Stimulated activated CD4-positive, alpha-beta T cell treated with anti-CD3 and anti-CD28 coated beads, Interleukin-4, amount 100 ng/mL, for 1 hour (primary cell): ENCODE measurements around the gene STX17.

Source experiments
- DNase-seq: peaks from one replicate; pipeline ENCODE4 v3.0.0-alpha.2; 2020

STX17 gene

DNA sequence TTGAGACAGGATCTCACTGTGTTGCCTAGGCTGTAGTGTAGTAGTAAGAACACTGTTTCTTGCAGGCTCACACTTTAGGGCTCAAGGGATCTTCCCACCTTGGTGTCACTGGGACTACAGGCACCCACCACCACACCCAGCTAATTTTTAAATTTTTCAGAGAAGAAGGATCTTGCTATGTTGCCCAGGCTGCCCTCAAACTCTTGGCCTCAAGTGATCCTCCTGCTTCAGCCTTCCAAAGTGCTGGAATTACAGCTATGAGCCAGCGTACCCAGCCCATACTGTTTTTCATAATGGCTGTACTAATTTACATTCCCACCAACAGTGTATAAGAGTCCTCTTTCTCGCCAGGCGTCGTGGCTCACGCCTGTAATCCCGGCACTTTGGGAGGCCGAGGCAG is 5.1 kb downstream of the STX17 start:
- no peak for DNase-seq

DNA sequence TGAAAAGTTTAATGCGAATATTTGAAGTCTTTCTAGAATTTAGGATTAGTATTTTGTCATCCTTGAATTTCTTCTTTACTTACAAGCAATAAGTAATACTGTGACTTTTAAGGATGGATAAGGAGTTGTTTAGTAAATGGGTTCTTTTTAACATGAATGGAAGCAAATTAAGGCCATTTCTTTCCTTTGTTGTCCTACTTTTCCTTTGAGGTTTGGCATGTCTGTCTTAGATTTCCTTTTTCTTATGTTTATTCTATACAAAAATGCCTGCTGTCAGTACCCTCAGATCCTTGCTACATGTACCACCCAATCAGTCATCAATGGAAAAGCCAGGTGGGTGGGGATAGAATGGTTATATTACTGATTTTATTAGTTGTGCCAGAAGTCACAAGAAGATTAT is 10.2 kb downstream of the STX17 start:
- DNase-seq, result no peak

GRCh38 chr9:99918134-99918533 is 11.7 kb downstream of the STX17 start:
- DNase-seq, result no peak

DNA sequence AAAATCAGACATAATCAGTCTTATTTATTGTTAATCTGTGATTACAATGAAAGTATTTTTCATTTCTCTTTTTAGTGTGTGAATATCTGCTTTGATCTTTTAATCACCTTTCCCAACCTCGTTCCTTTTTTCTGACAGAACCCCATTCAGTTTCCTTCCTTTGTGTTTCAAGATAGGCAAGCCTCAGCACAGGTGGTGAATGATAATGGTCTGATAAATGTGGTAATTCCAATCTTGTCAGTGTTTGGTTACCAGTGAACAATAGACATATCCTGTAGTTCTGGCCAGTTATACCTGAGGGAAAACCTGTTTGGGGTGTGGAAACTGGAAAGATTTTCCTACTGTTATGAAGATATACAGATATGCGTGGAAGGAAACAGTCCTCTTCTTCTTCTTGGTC is 13.5 kb downstream of the STX17 start:
- DNase-seq, result no peak

- no peak for DNase-seq
These were observed 15.6 kb downstream of the STX17 start for GRCh38 chr9:99921875-99922710.

DNA sequence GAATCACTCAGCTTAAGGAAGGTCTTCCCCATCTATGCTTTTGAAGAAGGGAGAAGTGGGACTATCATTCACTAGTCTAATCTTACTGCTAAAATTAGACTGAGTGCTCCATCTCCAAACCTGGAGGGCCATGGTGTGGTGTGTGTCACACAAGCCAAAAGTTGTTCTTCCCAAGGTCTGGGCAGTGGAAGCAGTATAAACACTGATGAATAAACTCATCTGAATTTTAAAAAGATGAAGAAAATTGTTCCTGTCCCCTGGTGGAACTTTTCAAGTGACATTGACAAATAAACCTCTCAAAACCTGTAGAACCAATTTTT is 16.2 kb downstream of the STX17 start:
- no peak for DNase-seq

DNA sequence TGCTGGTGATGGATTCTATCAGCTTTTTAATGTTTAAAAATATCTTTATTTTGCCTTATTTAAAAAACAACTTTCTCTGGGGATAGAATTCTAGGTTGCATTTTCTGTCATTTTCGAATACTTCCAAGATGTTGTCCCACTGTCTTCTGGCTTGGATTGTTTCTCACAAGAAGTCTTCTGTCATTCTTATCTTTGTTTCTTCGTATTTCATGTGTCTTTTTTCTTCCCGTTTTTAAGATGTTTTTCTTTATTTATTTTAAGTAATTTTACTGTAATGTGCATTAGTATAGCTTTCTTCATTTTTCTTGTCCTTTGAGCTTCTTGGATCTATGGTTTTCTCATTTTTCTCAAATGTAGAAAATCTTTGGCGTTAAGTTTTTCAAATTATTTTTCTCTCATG is 19.1 kb downstream of the STX17 start:
- DNase-seq, result no peak

DNA sequence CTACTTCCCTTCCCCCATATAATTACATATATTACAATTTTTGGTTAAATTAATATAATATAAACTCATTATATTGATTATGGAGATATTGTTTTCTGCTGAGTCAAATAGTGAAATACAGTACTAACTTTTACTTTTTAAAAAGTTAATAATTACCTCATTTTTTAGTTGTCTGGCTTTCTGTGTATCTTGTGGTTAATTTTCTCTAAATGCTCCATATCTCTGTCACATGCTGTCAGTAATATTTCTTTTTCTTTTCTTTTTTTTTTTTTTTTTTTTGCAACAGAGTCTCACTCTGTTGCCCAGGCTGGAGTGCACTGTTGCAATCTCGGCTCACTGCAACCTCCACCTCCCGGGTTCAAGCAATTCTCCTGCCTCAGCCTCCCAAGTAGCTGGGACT is 23.2 kb downstream of the STX17 start:
- DNase-seq, result no peak

DNA sequence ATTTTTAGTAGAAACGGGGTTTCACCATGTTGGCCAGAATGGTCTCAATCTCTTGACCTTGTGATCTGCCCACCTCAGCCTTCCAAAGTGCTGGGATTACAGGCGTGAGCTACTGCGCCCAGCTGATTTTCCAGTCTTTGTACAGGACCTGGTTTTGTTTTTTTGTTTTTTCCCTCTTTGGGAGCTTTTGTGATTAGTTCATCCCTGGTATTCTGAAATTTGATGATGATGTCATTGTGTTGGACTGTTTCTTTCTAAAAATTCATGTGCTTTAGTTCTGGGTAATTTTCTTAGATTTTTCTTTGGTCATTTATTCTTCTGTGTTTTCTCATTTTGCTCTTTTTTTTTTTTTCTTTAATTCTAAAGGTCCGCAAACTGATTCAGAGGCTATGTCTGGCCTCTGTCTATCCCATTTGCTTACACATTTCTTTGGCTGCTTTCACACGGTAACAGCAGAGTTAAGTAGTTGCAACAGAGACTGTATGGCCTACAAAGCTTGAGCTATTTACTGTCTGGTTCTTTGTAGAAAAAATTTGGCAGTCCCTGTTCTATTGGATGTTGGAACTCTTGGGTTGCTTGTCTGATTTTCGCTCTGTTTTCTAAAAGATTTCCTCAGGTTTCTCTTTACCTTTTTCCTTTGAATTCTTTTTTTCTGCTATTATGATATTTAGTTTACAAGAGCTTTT is 24.8 kb downstream of the STX17 start:
- no peak for DNase-seq

- DNase-seq, result no peak
These were observed 30.6 kb downstream of the STX17 start for GRCh38 chr9:99936947-99937587.

DNA sequence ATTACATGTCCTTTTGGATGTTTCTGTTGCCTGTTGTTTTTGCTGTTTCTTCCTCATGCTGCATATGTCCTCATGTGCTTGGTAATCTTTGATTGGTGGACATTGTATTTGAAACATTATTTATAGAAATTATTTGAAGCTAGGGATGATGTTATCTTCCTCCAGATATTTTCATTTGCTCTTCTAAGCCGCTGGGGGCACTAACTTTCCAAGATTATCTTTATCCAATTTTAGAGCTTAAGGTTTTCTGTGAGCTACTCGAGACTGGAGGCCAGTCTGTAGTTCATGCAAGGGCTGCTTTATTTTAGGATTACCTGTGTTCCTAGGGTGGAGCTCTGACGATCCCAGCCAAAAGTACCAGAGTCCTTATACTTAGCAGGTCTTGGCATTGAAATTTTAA is 40.9 kb downstream of the STX17 start:
- no peak for DNase-seq

DNA sequence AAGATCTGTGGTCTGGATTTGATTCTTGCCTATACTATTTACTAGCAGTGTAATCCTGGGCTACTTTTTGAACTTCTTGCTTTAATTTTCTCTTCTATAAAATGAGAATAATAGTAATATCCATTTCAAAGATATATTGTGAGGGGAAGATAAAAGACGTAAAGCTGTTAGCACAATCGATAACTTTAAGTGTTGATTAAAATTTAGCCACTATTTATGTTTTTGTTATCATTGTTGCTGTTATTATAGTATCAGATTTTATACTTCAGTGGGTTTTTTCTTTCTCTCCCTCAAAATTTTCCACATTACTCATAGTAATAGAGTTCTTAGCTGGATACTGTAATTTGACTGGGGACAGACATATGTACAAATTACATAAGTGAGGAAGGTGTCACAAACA is 42.0 kb downstream of the STX17 start:
- DNase-seq, result no peak

DNA sequence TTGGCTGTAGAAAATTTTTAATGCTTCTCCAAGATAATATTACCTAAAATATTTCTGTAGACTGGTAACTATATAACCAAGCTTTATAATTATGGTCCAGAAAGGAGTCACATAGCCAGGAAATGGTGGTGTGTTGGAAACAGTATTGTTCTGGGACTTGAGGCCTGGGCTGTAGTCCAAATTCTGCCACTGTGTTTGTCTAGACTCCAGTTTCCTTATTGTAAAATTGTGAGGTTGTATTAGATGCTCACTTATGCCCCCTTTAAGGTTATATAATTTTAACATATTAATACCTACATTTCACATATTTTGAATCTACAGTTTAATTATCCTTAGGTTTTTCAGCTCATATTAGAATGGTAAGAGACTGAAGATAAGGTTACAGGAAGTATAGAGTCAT is 42.4 kb downstream of the STX17 start:
- DNase-seq, result no peak

- no peak for DNase-seq
These were observed 47.5 kb downstream of the STX17 start for GRCh38 chr9:99953861-99954507.

DNA sequence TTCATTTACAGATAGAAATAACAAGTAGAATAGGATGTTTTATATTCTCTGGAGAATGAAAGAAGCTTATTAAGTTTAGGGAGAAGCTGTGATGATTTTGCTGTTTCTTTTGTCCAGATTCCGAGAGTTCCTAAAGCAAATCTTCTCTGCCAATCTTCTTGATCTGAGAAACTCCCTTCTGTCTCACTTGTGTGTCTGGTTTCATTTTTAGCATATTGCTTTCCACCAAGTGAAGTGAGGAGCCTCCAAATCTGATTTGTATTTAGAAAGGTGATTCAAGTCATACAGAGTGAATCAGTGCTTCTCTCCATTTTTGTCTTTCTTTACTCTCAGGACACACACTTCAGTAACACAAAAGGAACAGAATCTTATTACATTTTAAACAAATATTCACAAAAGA is 48.4 kb downstream of the STX17 start:
- no peak for DNase-seq

DNA sequence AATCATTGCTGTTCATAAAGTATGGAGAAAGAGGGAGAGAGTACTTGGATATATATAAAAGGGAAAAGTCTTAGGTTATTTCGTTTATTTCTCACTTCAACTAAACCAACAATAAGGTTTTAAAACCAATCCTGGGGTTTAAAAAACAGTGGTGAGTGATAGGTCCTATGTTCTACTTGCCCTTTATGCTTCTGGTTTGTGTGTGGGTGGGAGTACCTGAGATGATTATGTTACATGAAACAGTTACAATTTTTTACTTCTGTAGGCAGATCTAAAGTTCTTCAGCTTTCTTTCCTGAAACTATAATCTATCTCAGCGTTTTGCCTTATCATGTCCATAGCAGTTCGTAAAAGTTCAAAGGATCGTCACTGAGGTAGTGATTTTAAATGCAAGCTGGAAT is 49.2 kb downstream of the STX17 start:
- DNase-seq, result no peak

- DNase-seq, result no peak
These were observed 56.3 kb downstream of the STX17 start for GRCh38 chr9:99962680-99963261.

DNA sequence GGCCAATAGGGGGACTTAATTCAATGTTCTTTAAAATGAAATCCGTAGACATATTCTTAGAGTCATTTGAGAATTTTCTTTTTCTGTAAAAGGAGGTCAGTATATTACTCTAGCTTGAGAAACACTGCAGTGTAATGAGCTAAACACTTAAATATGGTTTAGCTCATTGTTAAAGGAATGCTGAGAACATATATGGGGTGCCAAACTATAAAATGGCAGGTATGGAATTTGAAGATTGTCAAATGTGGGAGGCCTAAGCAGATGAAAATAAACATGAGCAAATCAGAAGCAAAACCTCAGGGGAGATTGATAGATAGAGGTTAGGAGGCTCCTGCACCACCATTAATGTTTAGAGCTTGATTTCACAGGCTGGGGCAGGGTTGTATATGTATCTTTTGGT is 57.9 kb downstream of the STX17 start:
- no peak for DNase-seq

GRCh38 chr9:99966001-99966400 is 59.5 kb downstream of the STX17 start:
- DNase-seq, result no peak

- no peak for DNase-seq
These were observed 60.3 kb downstream of the STX17 start for GRCh38 chr9:99966716-99967115.

GRCh38 chr9:99967457-99967856 is 61.0 kb downstream of the STX17 start:
- DNase-seq, result no peak

GRCh38 chr9:99970481-99970880 is 64.0 kb downstream of the STX17 start:
- no peak for DNase-seq

GRCh38 chr9:99971410-99971809 is 65.0 kb downstream of the STX17 start:
- no peak for DNase-seq
